Thyroid gland (tissue), 4 donors: ENCODE data around the gene BOC. TPM values are rescaled to one million over a fixed set of nuclear protein-coding genes. Genes with fewer than 3 reads are reported as not detected.

Experiments used
- DNase-seq, 2 donors: peaks; one replicate each; pipeline ENCODE4 v3.0.0-alpha.2; 2019
- H3K27ac ChIP-seq, 3 donors: fragments of 200-600 bp; sonication (generic); 1 replicate in 2 of 3; 2 replicates in 1 of 3; pipeline ENCODE4 v1.5.1; 2016 to 2019; ENCODE audit warnings: mild to moderate bottlenecking in 1 of 3, moderate library complexity in 1 of 3
- H3K27me3 ChIP-seq: fragments of 200-600 bp; sonication (generic); one replicate; pipeline ENCODE4 v1.5.1; 2019
- H3K36me3 ChIP-seq, 2 donors: fragments of 200-600 bp; sonication (generic); one replicate each; pipeline ENCODE4 v1.5.1; 2016 to 2019
- H3K4me1 ChIP-seq, 2 donors: fragments of 200-600 bp; sonication (generic); one replicate each; pipeline ENCODE4 v1.5.1; 2017 to 2019
- H3K4me3 ChIP-seq, 3 donors: fragments of 200-600 bp; sonication (generic); replicated peaks in 1 of 3; 1 replicate in 2 of 3; 2 replicates in 1 of 3; pipeline ENCODE4 v1.5.1; 2016; ENCODE audit warnings: mild to moderate bottlenecking in 1 of 3
- H3K9me3 ChIP-seq: fragments of 200-600 bp; sonication (generic); one replicate; pipeline ENCODE4 v1.5.1; 2017
- CTCF ChIP-seq, 6 experiments: fragments of 200-600 bp in 3 of 6; fragments of 450-650 bp in 3 of 6; sonication (generic) in 3 of 6; IDR thresholded peaks; one replicate each; pipeline ENCODE4 v1.5.1; 2016 to 2019; ENCODE audit warnings: antibody characterized with exemption in 6 of 6, mild to moderate bottlenecking in 2 of 6, inconsistent platforms in 1 of 6, moderate library complexity in 1 of 6
- POLR2A ChIP-seq, 2 donors: fragments of 450-650 bp; IDR thresholded peaks; one replicate each; pipeline ENCODE4 v1.6.1; 2017; ENCODE audit warnings: antibody characterized with exemption in 2 of 2, mild to moderate bottlenecking in 2 of 2, moderate library complexity in 1 of 2
- WGBS, 2 donors: methylation state at CpG; one replicate each; pipeline ENCODE4 v1.1.5; 2017; 5-methylcytosine and 5-hydroxymethylcytosine counted together
- intact Hi-C: fragments of 100-400 bp; cut with DNase I; formaldehyde crosslinking; loops from one replicate; pipeline ENCODE4 v1.15.1; 2023
- total RNA-seq, 4 donors: library from RNA; depleted of rRNA; stranded (reverse); fragments of >200 nt; gene quantifications; one replicate each; pipeline ENCODE4 v1.2.3, GENCODE V29; 2016

BOC gene
- total RNA-seq, 4 donors from 2014 or later: 40.2 to 68.3 (median 51.2) TPM

- 85 to 86% methylated on average over 7 of the region's 7 CpGs for WGBS, 2 donors
- TF ChIP-seq CTCF (IDR thresholded peaks at IDR 0.05) (no peak), POLR2A (IDR thresholded peaks at IDR 0.05) (no peak)
- H3K4me3 ChIP-seq: no peak overlapping the region
- H3K27ac ChIP-seq: no peak overlapping the region
- peak; percentile 77 to 81 for DNase-seq
- H3K4me1 ChIP-seq: peaks cover 21 to 34% of the 10 kb centered on the region in 2 donors
- H3K9me3 ChIP-seq: no peaks in the 10 kb centered on the region
- peaks cover 9 to 21% of the 10 kb centered on the region in 2 donors for H3K36me3 ChIP-seq
- H3K27me3 ChIP-seq: no peaks in the 10 kb centered on the region
- intact Hi-C loops: no loop called here
These were observed 43.9 kb downstream of the BOC start for GRCh38 chr3:113255100-113255853.

DNA sequence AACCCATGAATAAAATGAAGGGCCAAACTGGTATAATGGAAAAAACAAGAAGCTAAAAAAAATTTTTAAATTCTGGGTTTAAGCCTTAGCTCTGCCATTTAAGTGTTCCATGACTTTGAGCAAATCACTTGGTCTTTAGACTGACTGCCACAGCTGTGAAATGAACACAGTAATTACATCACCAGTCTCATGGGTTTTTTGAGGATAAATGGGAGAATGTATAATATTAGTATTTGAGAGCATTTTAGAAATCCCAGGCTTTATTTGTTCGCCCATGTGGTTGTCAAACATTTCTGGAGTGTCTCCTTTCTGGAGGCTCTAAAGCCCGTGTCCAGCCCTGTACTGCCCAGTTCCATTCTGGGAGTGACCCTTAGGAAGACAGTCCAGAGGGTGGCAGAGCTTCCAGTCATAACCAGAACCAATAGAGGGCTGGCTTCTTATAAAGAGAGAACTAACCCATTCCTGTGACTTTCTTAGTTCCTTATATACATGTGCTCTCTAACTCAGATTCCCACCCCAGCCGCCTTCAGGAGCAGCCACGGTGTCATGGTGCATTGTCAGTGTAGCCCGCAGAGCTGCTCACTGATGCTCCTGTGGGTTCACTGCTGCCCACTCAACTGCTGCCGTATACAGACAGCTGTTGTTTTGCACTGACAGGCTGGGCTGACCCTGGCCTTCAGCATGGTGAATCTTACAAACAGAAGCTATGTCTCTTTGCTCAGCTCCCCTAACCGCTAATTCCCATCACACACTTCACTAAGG is 44.7 kb downstream of the BOC start:
- peak overlapping the region in 1 of 3 donors; percentile 19 for H3K27ac ChIP-seq
- no peak overlapping the region for H3K4me3 ChIP-seq
- peaks cover 1 to 14% of the 10 kb centered on the region in 2 donors for H3K36me3 ChIP-seq
- peaks cover 24 to 41% of the 10 kb centered on the region in 2 donors for H3K4me1 ChIP-seq
- intact Hi-C loops: no loop called here
- no peak for DNase-seq
- H3K9me3 ChIP-seq: no peaks in the 10 kb centered on the region
- no peak for TF ChIP-seq POLR2A (IDR thresholded peaks at IDR 0.05)
- no peak for TF ChIP-seq CTCF (IDR thresholded peaks at IDR 0.05)
- 93 to 97% methylated on average over 7 of the region's 7 CpGs for WGBS, 2 donors
- H3K27me3 ChIP-seq: no peaks in the 10 kb centered on the region

GRCh38 chr3:113258361-113258760 is 47.0 kb downstream of the BOC start:
- intact Hi-C loops: no loop called here
- Histone ChIP-seq H3K36me3 (no peaks in the 10 kb centered on the region), H3K27ac (peak overlapping the region in 2 of 3 donors; percentile 9 to 51), H3K9me3 (no peaks in the 10 kb centered on the region), H3K4me1 (peaks cover 45 to 63% of the 10 kb centered on the region in 2 donors), H3K27me3 (no peaks in the 10 kb centered on the region), H3K4me3 (no peak overlapping the region)
- WGBS, 2 donors: 70 to 86% methylated on average over 4 of the region's 4 CpGs
- DNase-seq: no peak
- no peak for TF ChIP-seq CTCF (IDR thresholded peaks at IDR 0.05)
- no peak for TF ChIP-seq POLR2A (IDR thresholded peaks at IDR 0.05)

GRCh38 chr3:113259196-113259595 is 47.8 kb downstream of the BOC start:
- TF ChIP-seq POLR2A (IDR thresholded peaks at IDR 0.05): no peak
- no peak for TF ChIP-seq CTCF (IDR thresholded peaks at IDR 0.05)
- Histone ChIP-seq H3K27ac (peak overlapping the region in 2 of 3 donors; percentile 11 to 51), H3K4me3 (no peak overlapping the region), H3K4me1 (peaks cover 42 to 63% of the 10 kb centered on the region in 2 donors), H3K36me3 (no peaks in the 10 kb centered on the region), H3K9me3 (no peaks in the 10 kb centered on the region), H3K27me3 (no peaks in the 10 kb centered on the region)
- intact Hi-C loops: no loop called here
- 45 to 59% methylated on average over 2 of the region's 2 CpGs for WGBS, 2 donors
- no peak for DNase-seq
